Left renal pelvis (tissue), 4 donors: ENCODE data around the gene CHD6. TPM values are rescaled to one million over a fixed set of nuclear protein-coding genes. Genes with fewer than 3 reads are reported as not detected.

Experiments
- DNase-seq, 4 donors: peaks; one replicate each; pipeline ENCODE4 v3.0.0-alpha.2; 2013; ENCODE audit warnings: low read depth in 4 of 4, low spot score in 3 of 4
- polyA plus RNA-seq, 4 donors: library from polyadenylated mRNA; unstranded; fragments of 120-200 nt; gene quantifications; one replicate each; pipeline ENCODE4 v1.2.1, GENCODE V29; 2013; ENCODE audit not compliant: insufficient read length in 4 of 4

CHD6 gene
- polyA plus RNA-seq = 10 to 100 TPM; 41.3 to 53.4 (median 52.0) TPM

GRCh38 chr20:41617902-41618806 lies at the start of gene CHD6:
Gene CHD6 (minus strand): TSS chr20:41618377. CDS start chr20:41551337, 67,040 bp downstream.
- DNase-seq = peak; percentile 96 to 99 (median 98)

GRCh38 chr20:41664584-41664983 lies 46.4 kb upstream of the CHD6 start:
- no peak for DNase-seq

- DNase-seq = no peak
Measured at GRCh38 chr20:41657655-41658054, 39.5 kb upstream of the CHD6 start.

GRCh38 chr20:41655962-41656618 lies 37.9 kb upstream of the CHD6 start:
- DNase-seq = no peak

- peak in 2 of 4 donors; percentile 12 to 22 for DNase-seq
Measured at GRCh38 chr20:41654884-41655283, 36.7 kb upstream of the CHD6 start.

- DNase-seq = no peak
Measured at GRCh38 chr20:41654292-41654691, 36.1 kb upstream of the CHD6 start.

- no peak for DNase-seq
Measured at GRCh38 chr20:41650231-41650948, 32.2 kb upstream of the CHD6 start.

- no peak for DNase-seq
Measured at GRCh38 chr20:41649489-41649888, 31.3 kb upstream of the CHD6 start.

GRCh38 chr20:41645372-41645771 lies 27.2 kb upstream of the CHD6 start:
- DNase-seq = no peak

GRCh38 chr20:41643504-41643938 lies 25.3 kb upstream of the CHD6 start:
- DNase-seq = no peak

GRCh38 chr20:41639630-41640029 lies 21.5 kb upstream of the CHD6 start:
- no peak for DNase-seq

- no peak for DNase-seq
Measured at GRCh38 chr20:41638456-41638855, 20.3 kb upstream of the CHD6 start.

- DNase-seq = no peak
Measured at GRCh38 chr20:41635158-41635557, 17.0 kb upstream of the CHD6 start.

- no peak for DNase-seq
Measured at GRCh38 chr20:41632896-41633295, 14.7 kb upstream of the CHD6 start.

GRCh38 chr20:41631826-41632225 lies 13.6 kb upstream of the CHD6 start:
- no peak for DNase-seq

GRCh38 chr20:41630846-41631245 lies 12.7 kb upstream of the CHD6 start:
- no peak for DNase-seq

GRCh38 chr20:41627611-41628244 lies 9.6 kb upstream of the CHD6 start:
- DNase-seq = no peak

GRCh38 chr20:41627001-41627495 lies 8.9 kb upstream of the CHD6 start:
- DNase-seq = no peak

- no peak for DNase-seq
Measured at GRCh38 chr20:41623625-41624375, 5.6 kb upstream of the CHD6 start.

GRCh38 chr20:41622584-41622983 lies 4.4 kb upstream of the CHD6 start:
- no peak for DNase-seq
